Measurements from ENCODE around the gene ECSIT.

Gene ECSIT

DNA sequence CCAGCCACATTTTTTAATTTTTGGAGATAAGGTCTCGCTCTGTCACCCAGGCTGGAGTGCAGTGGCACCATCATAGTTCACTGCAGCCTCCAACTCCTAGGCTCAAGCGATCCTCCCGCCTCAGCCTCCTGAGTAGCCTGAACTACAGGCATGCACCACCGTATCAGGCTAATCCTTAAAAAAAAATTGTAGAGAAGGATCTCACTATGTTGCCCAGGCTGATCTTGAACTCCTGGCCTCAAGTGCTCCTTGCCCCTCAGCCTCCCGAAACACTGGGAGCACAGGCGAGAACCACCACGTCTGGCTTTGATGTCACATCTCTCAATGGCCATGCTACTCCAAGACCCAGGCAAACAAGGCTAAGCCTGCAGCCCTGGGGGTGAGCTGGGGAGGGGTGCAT, 72.3 kb downstream of the ECSIT start:
- Mint-ChIP-seq H3K27ac (ENCODE audit: low read depth) (no peak overlapping the region), H3K4me1 (no peaks in the 10 kb centered on the region), H3K9me3 (no peaks in the 10 kb centered on the region), H3K27me3 (peaks cover 25% of the 10 kb centered on the region), H3K36me3 (ENCODE audit: insufficient read depth) (peaks cover 2% of the 10 kb centered on the region), H3K4me3 (no peak overlapping the region)
- no peak for ATAC-seq (replicated peaks; ENCODE audit: extremely low read depth, poor library complexity, severe bottlenecking)
- no peak for DNase-seq (ENCODE audit: low spot score in 2 of 2)

All from central memory CD8-positive, alpha-beta T cell (primary cell).